ENCODE results near the gene PLXNA4. TPM values are rescaled to one million over a fixed set of nuclear protein-coding genes. Genes with fewer than 3 reads are reported as not detected.

PLXNA4 gene
- total RNA-seq, 1 experiment from 2014 or later, result 1.0 TPM

- Histone ChIP-seq H3K9me3 (ENCODE audit: insufficient read depth, low read depth) (no peaks in the 10 kb centered on the region), H3K27me3 (ENCODE audit: insufficient read depth, low read depth) (peaks cover 56% of the 10 kb centered on the region), H2AFZ (no peak overlapping the region), H3K4me2 (no peak overlapping the region), H3K9me2 (ENCODE audit: insufficient read depth) (no peaks in the 10 kb centered on the region), H3K79me2 (ENCODE audit: low read depth) (no peaks in the 10 kb centered on the region), H3K4me1 (replicated peaks; ENCODE audit: insufficient read depth) (no peaks in the 10 kb centered on the region), H3K27ac (no peak overlapping the region), H3K36me3 (ENCODE audit: low read depth) (no peaks in the 10 kb centered on the region), H3F3A (ENCODE audit: insufficient read depth, low read depth) (no peaks in the 10 kb centered on the region), H4K20me1 (ENCODE audit: insufficient read depth) (no peaks in the 10 kb centered on the region), H3K4me3 (no peak overlapping the region)
- intact Hi-C loops (cut with micrococcal nuclease; ENCODE audit: unreplicated experiment), result no loop called here
- ChIA-PET POLR2A (ENCODE audit: unreplicated experiment) (no interaction called here), CTCF (no interaction called here)
- TF ChIP-seq CTCF (conservative IDR thresholded peaks at IDR 0.05), result no peak
- no peak for TF ChIP-seq EZH2 (IDR thresholded peaks at IDR 0.05; ENCODE audit: low read depth)
- DNase-seq, result no peak
- BruUV-seq (replicated peaks), result no TSS peak
Observed at GRCh38 chr7:132592936-132593335, 16.7 kb upstream of the PLXNA4 start.

- TF ChIP-seq EZH2 (IDR thresholded peaks at IDR 0.05; ENCODE audit: low read depth) (no peak), CTCF (conservative IDR thresholded peaks at IDR 0.05) (no peak)
- no peak overlapping the region for H2AFZ ChIP-seq
- intact Hi-C loops (cut with micrococcal nuclease; ENCODE audit: unreplicated experiment), result no loop called here
- no peaks in the 10 kb centered on the region for H3K36me3 ChIP-seq (ENCODE audit: low read depth)
- ChIA-PET POLR2A (ENCODE audit: unreplicated experiment) (no interaction called here), CTCF (no interaction called here)
- no peak overlapping the region for H3K27ac ChIP-seq
- no peaks in the 10 kb centered on the region for H3F3A ChIP-seq (ENCODE audit: insufficient read depth, low read depth)
- H3K4me1 ChIP-seq (replicated peaks; ENCODE audit: insufficient read depth), result no peaks in the 10 kb centered on the region
- H3K27me3 ChIP-seq (ENCODE audit: insufficient read depth, low read depth), result peaks cover 55% of the 10 kb centered on the region
- no peaks in the 10 kb centered on the region for H3K79me2 ChIP-seq (ENCODE audit: low read depth)
- no peak for DNase-seq
- no peak overlapping the region for H3K4me2 ChIP-seq
- no peak overlapping the region for H3K4me3 ChIP-seq
- H4K20me1 ChIP-seq (ENCODE audit: insufficient read depth), result no peaks in the 10 kb centered on the region
- H3K9me3 ChIP-seq (ENCODE audit: insufficient read depth, low read depth), result no peaks in the 10 kb centered on the region
- H3K9me2 ChIP-seq (ENCODE audit: insufficient read depth), result no peaks in the 10 kb centered on the region
- BruUV-seq (replicated peaks), result no TSS peak
Observed at GRCh38 chr7:132592231-132592920, 16.1 kb upstream of the PLXNA4 start.

- ChIA-PET POLR2A (ENCODE audit: unreplicated experiment) (no interaction called here), CTCF (no interaction called here)
- no peak overlapping the region for H3K4me2 ChIP-seq
- no peaks in the 10 kb centered on the region for H3K9me2 ChIP-seq (ENCODE audit: insufficient read depth)
- intact Hi-C loops (cut with micrococcal nuclease; ENCODE audit: unreplicated experiment), result no loop called here
- no peak overlapping the region for H2AFZ ChIP-seq
- H3K9me3 ChIP-seq (ENCODE audit: insufficient read depth, low read depth), result no peaks in the 10 kb centered on the region
- H3K36me3 ChIP-seq (ENCODE audit: low read depth), result no peaks in the 10 kb centered on the region
- H3K79me2 ChIP-seq (ENCODE audit: low read depth), result no peaks in the 10 kb centered on the region
- H3K4me1 ChIP-seq (replicated peaks; ENCODE audit: insufficient read depth), result no peaks in the 10 kb centered on the region
- no peaks in the 10 kb centered on the region for H4K20me1 ChIP-seq (ENCODE audit: insufficient read depth)
- no peak overlapping the region for H3K27ac ChIP-seq
- BruUV-seq (replicated peaks), result no TSS peak
- no peak for DNase-seq
- H3F3A ChIP-seq (ENCODE audit: insufficient read depth, low read depth), result no peaks in the 10 kb centered on the region
- peaks cover 66% of the 10 kb centered on the region for H3K27me3 ChIP-seq (ENCODE audit: insufficient read depth, low read depth)
- H3K4me3 ChIP-seq, result no peak overlapping the region
- no peak for TF ChIP-seq EZH2 (IDR thresholded peaks at IDR 0.05; ENCODE audit: low read depth)
- no peak for TF ChIP-seq CTCF (conservative IDR thresholded peaks at IDR 0.05)
Observed at GRCh38 chr7:132590162-132590561, 13.9 kb upstream of the PLXNA4 start.

All from PC-9 (cell line).